Measurements from ENCODE around the gene HDAC10. TPM values are rescaled to one million over a fixed set of nuclear protein-coding genes. Genes with fewer than 3 reads are reported as not detected.

The HDAC10 gene
- total RNA-seq, 2 donors from 2014 or later: 55.2 to 60.0 TPM

GRCh38 chr22:50280708-50281383 lies 29.8 kb upstream of the HDAC10 start:
- no peak for TF ChIP-seq CTCF (IDR thresholded peaks at IDR 0.05)
- H3K36me3 ChIP-seq: peaks cover 77% of the 10 kb centered on the region
- no peaks in the 10 kb centered on the region for H3K27me3 ChIP-seq (replicated peaks; ENCODE audit: insufficient read depth)
- H3K4me1 ChIP-seq (ENCODE audit: control insufficient read depth in 1 of 2, low read depth in 2 of 2): no peaks in the 10 kb centered on the region
- DNase-seq (ENCODE audit: low spot score): no peak
- H3K4me3 ChIP-seq: no peak overlapping the region
- H3K27ac ChIP-seq: no peak overlapping the region
- ATAC-seq (ENCODE audit: insufficient number of reproducible peaks, low FRiP score, low read depth): no peak
- H3K9me3 ChIP-seq: no peaks in the 10 kb centered on the region

GRCh38 chr22:50280022-50280707 lies 29.1 kb upstream of the HDAC10 start:
- peaks cover 78% of the 10 kb centered on the region for H3K36me3 ChIP-seq
- ATAC-seq (ENCODE audit: insufficient number of reproducible peaks, low FRiP score, low read depth): no peak
- no peaks in the 10 kb centered on the region for H3K9me3 ChIP-seq
- H3K27ac ChIP-seq: no peak overlapping the region
- no peaks in the 10 kb centered on the region for H3K27me3 ChIP-seq (replicated peaks; ENCODE audit: insufficient read depth)
- DNase-seq (ENCODE audit: low spot score): no peak
- H3K4me3 ChIP-seq: no peak overlapping the region
- TF ChIP-seq CTCF (IDR thresholded peaks at IDR 0.05): no peak
- H3K4me1 ChIP-seq (ENCODE audit: control insufficient read depth in 1 of 2, low read depth in 2 of 2): no peaks in the 10 kb centered on the region

- H3K27ac ChIP-seq: no peak overlapping the region
- no peak for ATAC-seq (ENCODE audit: insufficient number of reproducible peaks, low FRiP score, low read depth)
- no peak overlapping the region for H3K4me3 ChIP-seq
- no peaks in the 10 kb centered on the region for H3K4me1 ChIP-seq (ENCODE audit: control insufficient read depth in 1 of 2, low read depth in 2 of 2)
- H3K27me3 ChIP-seq (replicated peaks; ENCODE audit: insufficient read depth): no peaks in the 10 kb centered on the region
- no peaks in the 10 kb centered on the region for H3K9me3 ChIP-seq
- no peak for TF ChIP-seq CTCF (IDR thresholded peaks at IDR 0.05)
- no peak for DNase-seq (ENCODE audit: low spot score)
- H3K36me3 ChIP-seq: peaks cover 78% of the 10 kb centered on the region
Observed at GRCh38 chr22:50278956-50279619, 28.0 kb upstream of the HDAC10 start.

GRCh38 chr22:50278461-50278860 lies 27.4 kb upstream of the HDAC10 start:
- TF ChIP-seq CTCF (IDR thresholded peaks at IDR 0.05): no peak
- no peak for DNase-seq (ENCODE audit: low spot score)
- Histone ChIP-seq H3K27me3 (replicated peaks; ENCODE audit: insufficient read depth) (no peaks in the 10 kb centered on the region), H3K27ac (no peak overlapping the region), H3K4me3 (no peak overlapping the region), H3K9me3 (no peaks in the 10 kb centered on the region), H3K4me1 (ENCODE audit: control insufficient read depth in 1 of 2, low read depth in 2 of 2) (no peaks in the 10 kb centered on the region), H3K36me3 (peaks cover 74% of the 10 kb centered on the region)
- ATAC-seq (ENCODE audit: insufficient number of reproducible peaks, low FRiP score, low read depth): no peak

- DNase-seq (ENCODE audit: low spot score) (no peak), ATAC-seq (ENCODE audit: insufficient number of reproducible peaks, low FRiP score, low read depth) (no peak)
- Histone ChIP-seq H3K27ac (no peak overlapping the region), H3K36me3 (peaks cover 67% of the 10 kb centered on the region), H3K27me3 (replicated peaks; ENCODE audit: insufficient read depth) (no peaks in the 10 kb centered on the region), H3K9me3 (no peaks in the 10 kb centered on the region), H3K4me1 (ENCODE audit: control insufficient read depth in 1 of 2, low read depth in 2 of 2) (no peaks in the 10 kb centered on the region), H3K4me3 (no peak overlapping the region)
- no peak for TF ChIP-seq CTCF (IDR thresholded peaks at IDR 0.05)
Observed at GRCh38 chr22:50277761-50278160, 26.7 kb upstream of the HDAC10 start.
